ENCODE measurements around the gene CELSR2.

CELSR2 gene, protein sequence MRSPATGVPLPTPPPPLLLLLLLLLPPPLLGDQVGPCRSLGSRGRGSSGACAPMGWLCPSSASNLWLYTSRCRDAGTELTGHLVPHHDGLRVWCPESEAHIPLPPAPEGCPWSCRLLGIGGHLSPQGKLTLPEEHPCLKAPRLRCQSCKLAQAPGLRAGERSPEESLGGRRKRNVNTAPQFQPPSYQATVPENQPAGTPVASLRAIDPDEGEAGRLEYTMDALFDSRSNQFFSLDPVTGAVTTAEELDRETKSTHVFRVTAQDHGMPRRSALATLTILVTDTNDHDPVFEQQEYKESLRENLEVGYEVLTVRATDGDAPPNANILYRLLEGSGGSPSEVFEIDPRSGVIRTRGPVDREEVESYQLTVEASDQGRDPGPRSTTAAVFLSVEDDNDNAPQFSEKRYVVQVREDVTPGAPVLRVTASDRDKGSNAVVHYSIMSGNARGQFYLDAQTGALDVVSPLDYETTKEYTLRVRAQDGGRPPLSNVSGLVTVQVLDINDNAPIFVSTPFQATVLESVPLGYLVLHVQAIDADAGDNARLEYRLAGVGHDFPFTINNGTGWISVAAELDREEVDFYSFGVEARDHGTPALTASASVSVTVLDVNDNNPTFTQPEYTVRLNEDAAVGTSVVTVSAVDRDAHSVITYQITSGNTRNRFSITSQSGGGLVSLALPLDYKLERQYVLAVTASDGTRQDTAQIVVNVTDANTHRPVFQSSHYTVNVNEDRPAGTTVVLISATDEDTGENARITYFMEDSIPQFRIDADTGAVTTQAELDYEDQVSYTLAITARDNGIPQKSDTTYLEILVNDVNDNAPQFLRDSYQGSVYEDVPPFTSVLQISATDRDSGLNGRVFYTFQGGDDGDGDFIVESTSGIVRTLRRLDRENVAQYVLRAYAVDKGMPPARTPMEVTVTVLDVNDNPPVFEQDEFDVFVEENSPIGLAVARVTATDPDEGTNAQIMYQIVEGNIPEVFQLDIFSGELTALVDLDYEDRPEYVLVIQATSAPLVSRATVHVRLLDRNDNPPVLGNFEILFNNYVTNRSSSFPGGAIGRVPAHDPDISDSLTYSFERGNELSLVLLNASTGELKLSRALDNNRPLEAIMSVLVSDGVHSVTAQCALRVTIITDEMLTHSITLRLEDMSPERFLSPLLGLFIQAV (N-terminal part only)

DNA sequence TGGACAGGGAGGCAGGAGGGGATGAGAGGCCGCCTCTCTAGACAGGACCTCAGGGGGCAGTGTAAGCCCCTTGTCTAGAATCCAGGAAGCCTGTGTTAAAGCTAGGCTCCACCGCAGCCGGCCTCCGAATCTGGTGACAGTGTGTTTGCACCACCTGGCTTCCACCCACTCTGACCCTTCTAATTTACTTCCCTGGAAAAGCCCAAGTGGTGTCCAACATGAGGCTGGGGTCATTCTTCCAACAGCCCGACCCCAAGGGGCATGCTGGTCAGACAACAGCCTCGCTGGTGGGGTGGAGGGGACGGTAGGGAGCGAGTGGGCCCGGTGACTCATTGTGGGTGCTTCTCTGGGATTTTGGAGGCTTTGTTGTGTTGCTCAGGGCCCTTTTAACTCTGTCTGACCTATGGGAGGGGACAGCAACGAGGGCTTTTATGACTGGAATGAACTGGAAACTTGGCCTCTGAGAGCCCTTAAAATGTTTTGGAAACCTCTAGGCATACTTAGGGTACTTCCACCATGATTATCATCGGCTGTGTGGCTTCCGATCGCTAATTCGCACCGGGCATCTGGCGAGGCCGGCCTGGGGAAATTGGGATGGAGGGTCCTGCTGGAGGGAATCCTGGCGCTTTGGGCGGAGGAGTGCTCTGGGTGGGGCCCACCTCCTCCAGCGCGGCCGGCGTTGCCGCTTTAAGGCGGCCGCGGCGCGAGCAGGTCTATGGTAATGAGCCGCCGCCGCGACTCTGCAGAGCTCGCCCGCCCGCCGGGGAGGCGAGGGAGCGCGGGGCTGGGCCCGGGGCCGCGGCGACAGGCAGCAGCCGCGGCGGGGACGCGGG is at the start of gene CELSR2:
TSS of gene CELSR2 (plus strand) at position 743 of the 833 bp plus-strand sequence. CDS start 541 bp downstream, outside the sequence.
- no peaks in the 10 kb centered on the region for H3K36me3 ChIP-seq (ENCODE audit: control insufficient read depth, insufficient read depth, low read length)
- no peaks in the 10 kb centered on the region for H3K9me3 ChIP-seq (ENCODE audit: control insufficient read depth, low read length)
- peaks cover 6% of the 10 kb centered on the region for H3K27me3 ChIP-seq (ENCODE audit: control insufficient read depth, insufficient read depth, low read length)
- peaks cover 14% of the 10 kb centered on the region for H3K4me1 ChIP-seq (ENCODE audit: control insufficient read depth, insufficient read depth, low read length)
- H3K9ac ChIP-seq (ENCODE audit: low read length): no peak within 1 kb of the TSS
- H3K4me3 ChIP-seq (ENCODE audit: low read length): no peak within 1 kb of the TSS

DNA sequence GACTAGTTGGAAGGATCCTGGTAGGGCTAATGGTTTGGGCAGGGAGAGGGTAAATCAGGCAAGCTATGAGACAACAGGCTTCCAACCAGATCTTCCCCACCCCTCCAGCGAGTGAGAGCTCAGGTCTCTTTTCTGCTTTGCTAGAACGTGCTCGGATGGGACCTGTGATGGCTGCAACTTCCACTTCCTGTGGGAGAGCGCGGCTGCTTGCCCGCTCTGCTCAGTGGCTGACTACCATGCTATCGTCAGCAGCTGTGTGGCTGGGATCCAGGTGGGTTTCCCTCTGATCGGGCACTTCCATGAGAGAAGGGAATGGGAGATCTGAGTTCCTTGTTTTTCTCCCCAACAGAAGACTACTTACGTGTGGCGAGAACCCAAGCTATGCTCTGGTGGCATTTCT is 49.6 kb upstream of the CELSR2 start:
- H3K9me3 ChIP-seq (ENCODE audit: control insufficient read depth, low read length): no peaks in the 10 kb centered on the region
- no peak overlapping the region for H3K4me3 ChIP-seq (ENCODE audit: low read length)
- H3K27me3 ChIP-seq (ENCODE audit: control insufficient read depth, insufficient read depth, low read length): no peaks in the 10 kb centered on the region
- peaks cover 4% of the 10 kb centered on the region for H3K36me3 ChIP-seq (ENCODE audit: control insufficient read depth, insufficient read depth, low read length)
- H3K9ac ChIP-seq (ENCODE audit: low read length): no peak overlapping the region
- no peaks in the 10 kb centered on the region for H3K4me1 ChIP-seq (ENCODE audit: control insufficient read depth, insufficient read depth, low read length)

DNA sequence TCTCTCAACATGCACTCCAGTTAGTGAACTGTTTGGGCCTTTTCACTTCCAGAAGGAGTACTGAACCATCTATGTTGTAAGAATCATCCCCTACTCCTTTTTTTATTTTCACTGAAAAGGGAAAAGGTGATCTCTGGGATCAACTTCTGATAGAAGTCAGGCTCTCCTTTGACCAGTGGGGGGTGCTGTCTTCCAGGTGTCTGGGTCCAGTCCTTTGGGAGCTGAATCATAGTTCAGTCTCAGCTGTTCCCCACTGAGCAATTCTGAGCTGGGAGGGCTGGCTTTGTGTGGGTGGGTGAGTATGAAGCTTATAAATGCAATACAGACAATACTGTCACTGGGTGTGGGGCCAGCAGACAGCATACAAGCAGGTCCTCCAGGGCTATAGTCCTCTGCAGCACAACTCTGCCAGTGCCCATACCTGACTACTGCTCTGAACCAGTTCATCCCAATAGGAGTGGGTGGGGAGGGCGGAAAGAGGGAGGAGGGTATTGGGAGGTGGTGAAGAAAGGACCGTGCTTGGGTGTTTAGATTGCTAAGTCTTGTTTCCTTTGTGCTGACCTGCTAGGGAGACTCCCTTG is 48.1 kb upstream of the CELSR2 start:
- no peak overlapping the region for H3K4me3 ChIP-seq (ENCODE audit: low read length)
- no peaks in the 10 kb centered on the region for H3K4me1 ChIP-seq (ENCODE audit: control insufficient read depth, insufficient read depth, low read length)
- no peaks in the 10 kb centered on the region for H3K9me3 ChIP-seq (ENCODE audit: control insufficient read depth, low read length)
- H3K9ac ChIP-seq (ENCODE audit: low read length): no peak overlapping the region
- H3K27me3 ChIP-seq (ENCODE audit: control insufficient read depth, insufficient read depth, low read length): no peaks in the 10 kb centered on the region
- peaks cover 4% of the 10 kb centered on the region for H3K36me3 ChIP-seq (ENCODE audit: control insufficient read depth, insufficient read depth, low read length)

GRCh38 chr1:109204484-109204883 is 44.9 kb upstream of the CELSR2 start:
- H3K36me3 ChIP-seq (ENCODE audit: control insufficient read depth, insufficient read depth, low read length): peaks cover 4% of the 10 kb centered on the region
- no peak overlapping the region for H3K9ac ChIP-seq (ENCODE audit: low read length)
- H3K4me1 ChIP-seq (ENCODE audit: control insufficient read depth, insufficient read depth, low read length): peaks cover 5% of the 10 kb centered on the region
- no peak overlapping the region for H3K4me3 ChIP-seq (ENCODE audit: low read length)
- no peaks in the 10 kb centered on the region for H3K27me3 ChIP-seq (ENCODE audit: control insufficient read depth, insufficient read depth, low read length)
- no peaks in the 10 kb centered on the region for H3K9me3 ChIP-seq (ENCODE audit: control insufficient read depth, low read length)

DNA sequence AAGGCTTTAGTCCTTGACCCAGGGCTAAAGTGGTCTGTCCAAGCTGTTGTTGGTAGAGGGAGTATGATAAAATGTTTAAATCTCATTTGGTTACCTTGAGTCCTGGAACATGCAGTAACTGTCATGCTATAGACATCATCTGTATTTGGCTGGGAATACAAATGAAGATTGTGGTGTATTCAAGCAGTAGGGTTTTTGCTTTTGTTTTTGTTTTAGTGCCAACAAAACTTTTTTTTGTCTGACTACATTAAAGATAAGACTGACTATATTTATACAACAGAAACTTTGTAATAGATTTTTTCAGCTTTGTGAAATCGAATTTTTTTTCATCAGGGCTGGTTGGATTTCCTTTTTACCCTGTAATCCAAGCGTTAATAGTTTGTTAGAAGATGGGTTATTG is 43.0 kb upstream of the CELSR2 start:
- no peak overlapping the region for H3K9ac ChIP-seq (ENCODE audit: low read length)
- no peaks in the 10 kb centered on the region for H3K36me3 ChIP-seq (ENCODE audit: control insufficient read depth, insufficient read depth, low read length)
- peaks cover 10% of the 10 kb centered on the region for H3K4me1 ChIP-seq (ENCODE audit: control insufficient read depth, insufficient read depth, low read length)
- no peaks in the 10 kb centered on the region for H3K27me3 ChIP-seq (ENCODE audit: control insufficient read depth, insufficient read depth, low read length)
- no peaks in the 10 kb centered on the region for H3K9me3 ChIP-seq (ENCODE audit: control insufficient read depth, low read length)
- H3K4me3 ChIP-seq (ENCODE audit: low read length): no peak overlapping the region

DNA sequence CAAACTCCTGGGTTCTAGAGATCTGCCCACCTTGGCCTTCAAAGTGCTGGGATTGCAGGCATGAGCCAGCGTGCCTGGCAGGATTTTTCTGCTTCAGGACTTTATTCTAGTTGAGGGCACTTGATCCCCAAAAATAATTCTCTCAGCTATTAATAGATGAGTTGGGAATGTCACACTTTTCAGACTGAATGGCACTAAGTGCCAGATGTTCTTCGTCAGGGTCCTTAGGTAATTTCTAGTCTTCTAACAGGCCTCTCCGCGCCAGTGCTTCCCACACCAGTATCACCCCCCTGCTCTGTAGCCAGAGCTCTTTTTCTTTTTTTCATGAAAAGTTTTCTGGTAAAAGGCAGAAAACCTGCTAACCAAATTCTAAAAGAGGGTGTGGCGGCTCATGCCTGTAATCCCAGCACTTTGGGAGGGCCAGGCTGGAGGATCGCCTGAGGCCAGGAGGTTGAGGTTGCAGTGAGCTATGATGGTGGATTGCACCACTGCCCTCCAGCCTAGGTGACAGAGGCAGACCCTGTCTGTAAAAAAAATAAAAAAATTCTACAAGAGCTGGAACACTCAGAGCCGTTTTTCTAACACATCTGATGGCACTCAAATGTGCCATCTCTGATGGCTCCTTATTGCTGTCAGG is 41.8 kb upstream of the CELSR2 start:
- peaks cover 10% of the 10 kb centered on the region for H3K4me1 ChIP-seq (ENCODE audit: control insufficient read depth, insufficient read depth, low read length)
- no peak overlapping the region for H3K9ac ChIP-seq (ENCODE audit: low read length)
- no peaks in the 10 kb centered on the region for H3K36me3 ChIP-seq (ENCODE audit: control insufficient read depth, insufficient read depth, low read length)
- H3K27me3 ChIP-seq (ENCODE audit: control insufficient read depth, insufficient read depth, low read length): no peaks in the 10 kb centered on the region
- no peaks in the 10 kb centered on the region for H3K9me3 ChIP-seq (ENCODE audit: control insufficient read depth, low read length)
- H3K4me3 ChIP-seq (ENCODE audit: low read length): no peak overlapping the region

DNA sequence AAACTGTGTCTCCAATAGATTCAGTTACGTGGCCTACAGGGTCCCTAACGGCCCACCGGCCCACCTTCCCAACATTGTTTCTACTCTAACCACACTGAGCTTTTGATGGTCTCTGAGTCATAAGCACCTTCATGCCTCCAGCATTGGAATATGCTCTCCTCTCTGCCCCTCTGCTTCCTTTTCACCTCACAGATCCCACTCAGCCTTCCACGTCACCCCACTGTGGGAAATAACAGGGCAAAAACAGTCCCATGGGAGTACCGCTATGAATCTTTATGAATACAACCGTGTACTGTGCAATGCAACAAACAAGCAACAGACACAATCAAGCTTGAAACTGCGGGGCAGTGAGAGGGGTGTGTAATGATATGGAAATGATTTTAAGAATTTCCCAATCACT is 40.9 kb upstream of the CELSR2 start:
- Histone ChIP-seq H3K9me3 (ENCODE audit: control insufficient read depth, low read length) (no peaks in the 10 kb centered on the region), H3K4me3 (ENCODE audit: low read length) (no peak overlapping the region), H3K27me3 (ENCODE audit: control insufficient read depth, insufficient read depth, low read length) (no peaks in the 10 kb centered on the region), H3K4me1 (ENCODE audit: control insufficient read depth, insufficient read depth, low read length) (peaks cover 10% of the 10 kb centered on the region), H3K36me3 (ENCODE audit: control insufficient read depth, insufficient read depth, low read length) (no peaks in the 10 kb centered on the region), H3K9ac (ENCODE audit: low read length) (no peak overlapping the region)

- Histone ChIP-seq H3K4me3 (ENCODE audit: low read length) (no peak overlapping the region), H3K27me3 (ENCODE audit: control insufficient read depth, insufficient read depth, low read length) (no peaks in the 10 kb centered on the region), H3K9ac (ENCODE audit: low read length) (peak overlapping the region; percentile 41), H3K36me3 (ENCODE audit: control insufficient read depth, insufficient read depth, low read length) (no peaks in the 10 kb centered on the region), H3K4me1 (ENCODE audit: control insufficient read depth, insufficient read depth, low read length) (peaks cover 10% of the 10 kb centered on the region), H3K9me3 (ENCODE audit: control insufficient read depth, low read length) (no peaks in the 10 kb centered on the region)
Observed at GRCh38 chr1:109208836-109209463, 40.4 kb upstream of the CELSR2 start.

DNA sequence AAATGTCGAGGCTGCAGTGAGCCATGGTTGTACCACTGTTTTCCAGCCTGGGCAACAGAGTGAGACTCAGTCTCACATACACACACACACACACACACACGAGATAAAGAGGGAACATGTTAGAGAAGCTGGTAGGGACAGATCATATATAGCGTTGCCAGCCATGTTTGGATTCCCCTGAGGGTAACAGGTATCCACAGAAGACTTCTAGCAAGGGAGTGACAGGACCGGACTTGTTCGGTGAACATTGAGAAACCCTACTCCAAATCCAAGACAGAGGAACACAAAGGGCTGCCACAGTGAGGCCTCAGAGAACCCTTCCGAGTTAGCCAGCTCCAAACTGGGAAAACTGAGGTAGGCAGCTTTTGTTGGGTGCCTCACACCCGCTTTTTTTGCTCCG is 39.3 kb upstream of the CELSR2 start:
- Histone ChIP-seq H3K27me3 (ENCODE audit: control insufficient read depth, insufficient read depth, low read length) (no peaks in the 10 kb centered on the region), H3K4me1 (ENCODE audit: control insufficient read depth, insufficient read depth, low read length) (peaks cover 12% of the 10 kb centered on the region), H3K9ac (ENCODE audit: low read length) (no peak overlapping the region), H3K9me3 (ENCODE audit: control insufficient read depth, low read length) (no peaks in the 10 kb centered on the region), H3K36me3 (ENCODE audit: control insufficient read depth, insufficient read depth, low read length) (no peaks in the 10 kb centered on the region), H3K4me3 (ENCODE audit: low read length) (no peak overlapping the region)

- no peaks in the 10 kb centered on the region for H3K9me3 ChIP-seq (ENCODE audit: control insufficient read depth, low read length)
- H3K36me3 ChIP-seq (ENCODE audit: control insufficient read depth, insufficient read depth, low read length): no peaks in the 10 kb centered on the region
- peak overlapping the region; percentile 77 for H3K4me3 ChIP-seq (ENCODE audit: low read length)
- no peaks in the 10 kb centered on the region for H3K27me3 ChIP-seq (ENCODE audit: control insufficient read depth, insufficient read depth, low read length)
- H3K9ac ChIP-seq (ENCODE audit: low read length): peak overlapping the region; percentile 81
- peaks cover 23% of the 10 kb centered on the region for H3K4me1 ChIP-seq (ENCODE audit: control insufficient read depth, insufficient read depth, low read length)
Observed at GRCh38 chr1:109213345-109213823, 36.0 kb upstream of the CELSR2 start.

Measured in mucosa of stomach (tissue), 1 donor.